Body of pancreas (tissue), 4 donors: Measurements from ENCODE around the gene PHLPP2. TPM values are rescaled to one million over a fixed set of nuclear protein-coding genes. Genes with fewer than 3 reads are reported as not detected.
A peak's percentile ranks its signal among the peaks of the same experiment; 100 is the strongest.

Experiments used
- ATAC-seq: fragments of 150-250 bp; one replicate; pipeline ENCODE4 v1.9.1; 2016
- DNase-seq, 4 donors: peaks; one replicate each; pipeline ENCODE4 v3.0.0-alpha.2; 2019
- H3K27ac ChIP-seq, 4 donors: fragments of 200-600 bp; sonication (generic); 1 replicate in 3 of 4; 2 replicates in 1 of 4; pipeline versions ENCODE4 v1.5.1 to v1.6.1; 2016 to 2019; ENCODE audit warnings: mild to moderate bottlenecking in 1 of 4, mixed read lengths in 1 of 4, moderate library complexity in 1 of 4
- H3K27me3 ChIP-seq, 2 donors: fragments of 200-600 bp; sonication (generic); one replicate each; pipeline ENCODE4 v1.6.0; 2016; ENCODE audit warnings: mild to moderate bottlenecking in 1 of 2
- H3K36me3 ChIP-seq, 2 donors: fragments of 200-600 bp; sonication (generic); replicated peaks in 1 of 2; 2 replicates each; pipeline ENCODE4 v1.5.1; 2016; ENCODE audit warnings: low read depth in 2 of 2; ENCODE audit not compliant: insufficient read depth in 1 of 2
- H3K4me1 ChIP-seq: fragments of 200-600 bp; sonication (generic); one replicate; pipeline ENCODE4 v1.6.0; 2016
- H3K4me3 ChIP-seq, 2 donors: fragments of 200-600 bp; sonication (generic); 1 replicate in 1 of 2; 2 replicates in 1 of 2; pipeline ENCODE4 v1.5.1; 2016 to 2019
- H3K9me3 ChIP-seq, 3 donors: fragments of 200-600 bp; sonication (generic); 1 replicate in 2 of 3; 2 replicates in 1 of 3; pipeline ENCODE4 v1.5.1; 2016
- CTCF ChIP-seq, 7 experiments: fragments of 450-650 bp in 4 of 7; fragments of 200-600 bp in 3 of 7; sonication (generic) in 3 of 7; IDR thresholded peaks; one replicate each; pipeline ENCODE4 v1.5.1; 2016 to 2019; ENCODE audit warnings: antibody characterized with exemption in 7 of 7
- POLR2A ChIP-seq, 3 donors: fragments of 450-650 bp; IDR thresholded peaks; one replicate each; pipeline ENCODE4 v1.6.1; 2016; ENCODE audit warnings: antibody characterized with exemption in 3 of 3, mild to moderate bottlenecking in 2 of 3
- WGBS, 2 donors: methylation state at CpG; one replicate each; pipeline ENCODE4 v1.1.5; 2017; 5-methylcytosine and 5-hydroxymethylcytosine counted together
- intact Hi-C: fragments of 100-400 bp; cut with DNase I; formaldehyde crosslinking; loops from one replicate; pipeline ENCODE4 v1.15.1; 2023
- total RNA-seq, 2 donors: library from RNA; depleted of rRNA; stranded (reverse); fragments of >200 nt; gene quantifications; one replicate each; pipeline ENCODE4 v1.1.0, GENCODE V29; 2016

The PHLPP2 gene
- total RNA-seq, 2 donors from 2014 or later = 4.2 to 5.9 TPM

GRCh38 chr16:71648921-71649320, 75.6 kb downstream of the PHLPP2 start:
- 89 to 95% methylated on average over 6 of the region's 6 CpGs for WGBS, 2 donors
- intact Hi-C loops = no loop called here

GRCh38 chr16:71648162-71648561, 76.3 kb downstream of the PHLPP2 start:
- DNase-seq = peak in 2 of 4 donors; percentile 49 to 51

More at GRCh38 chr16:71648921-71649320, 75.6 kb downstream of the PHLPP2 start:
- Histone ChIP-seq H3K9me3 (no peaks in the 10 kb centered on the region), H3K27me3 (no peaks in the 10 kb centered on the region), H3K4me1 (peaks cover 17% of the 10 kb centered on the region), H3K27ac (no peak overlapping the region), H3K4me3 (no peak overlapping the region), H3K36me3 (peaks cover 0 to 4% of the 10 kb centered on the region in 2 donors)
- ATAC-seq (peak; percentile 31), DNase-seq (no peak)
- no peak for TF ChIP-seq POLR2A (IDR thresholded peaks at IDR 0.05)
- TF ChIP-seq CTCF (IDR thresholded peaks at IDR 0.05) = peak in 4 of 7 experiments; percentile 22 to 32 (median 23)

GRCh38 chr16:71647391-71647790, 77.1 kb downstream of the PHLPP2 start:
- Histone ChIP-seq H3K36me3 (peaks cover 0 to 4% of the 10 kb centered on the region in 2 donors), H3K27me3 (no peaks in the 10 kb centered on the region), H3K4me1 (peaks cover 17% of the 10 kb centered on the region), H3K9me3 (no peaks in the 10 kb centered on the region), H3K4me3 (no peak overlapping the region), H3K27ac (no peak overlapping the region)
- ATAC-seq (no peak), DNase-seq (peak in 1 of 4 donors; percentile 35)
- TF ChIP-seq CTCF (IDR thresholded peaks at IDR 0.05) (no peak), POLR2A (IDR thresholded peaks at IDR 0.05) (no peak)
- WGBS, 2 donors = 59 to 62% methylated on average over 7 of the region's 7 CpGs
- intact Hi-C loops = no loop called here

More at GRCh38 chr16:71648162-71648561, 76.3 kb downstream of the PHLPP2 start:
- H3K27me3 ChIP-seq = no peaks in the 10 kb centered on the region
- TF ChIP-seq POLR2A (IDR thresholded peaks at IDR 0.05) = no peak
- TF ChIP-seq CTCF (IDR thresholded peaks at IDR 0.05) = no peak
- peak; percentile 65 for ATAC-seq
- H3K9me3 ChIP-seq = no peaks in the 10 kb centered on the region
- H3K36me3 ChIP-seq = peaks cover 0 to 4% of the 10 kb centered on the region in 2 donors
- peak overlapping the region in 1 of 4 donors; percentile 17 for H3K27ac ChIP-seq
- intact Hi-C loops = no loop called here
- no peak overlapping the region for H3K4me3 ChIP-seq
- peaks cover 17% of the 10 kb centered on the region for H3K4me1 ChIP-seq
- 29 to 40% methylated on average over 1 to 2 of the region's 2 CpGs for WGBS, 2 donors

- peak; percentile 31 to 63 (median 43) for TF ChIP-seq CTCF (IDR thresholded peaks at IDR 0.05)
- no peak for TF ChIP-seq POLR2A (IDR thresholded peaks at IDR 0.05)
- intact Hi-C loops = no loop called here
- Histone ChIP-seq H3K4me3 (no peak overlapping the region), H3K4me1 (peaks cover 17% of the 10 kb centered on the region), H3K27ac (peak overlapping the region in 1 of 4 donors; percentile 10), H3K27me3 (no peaks in the 10 kb centered on the region), H3K36me3 (peaks cover 0 to 4% of the 10 kb centered on the region in 2 donors), H3K9me3 (no peaks in the 10 kb centered on the region)
- DNase-seq (peak in 3 of 4 donors; percentile 26 to 57 (median 56)), ATAC-seq (peak; percentile 78)
- WGBS, 2 donors = 36 to 50% methylated on average over 4 of the region's 4 CpGs
These were observed 79.1 kb downstream of the PHLPP2 start for GRCh38 chr16:71645450-71645849.

- intact Hi-C loops = no loop called here
- Histone ChIP-seq H3K27me3 (no peaks in the 10 kb centered on the region), H3K36me3 (no peaks in the 10 kb centered on the region), H3K27ac (no peak overlapping the region), H3K4me1 (no peaks in the 10 kb centered on the region), H3K4me3 (no peak overlapping the region), H3K9me3 (no peaks in the 10 kb centered on the region)
- ATAC-seq = no peak
- DNase-seq = no peak
- WGBS, 2 donors = 77 to 79% methylated on average over 3 of the region's 3 CpGs
- TF ChIP-seq CTCF (IDR thresholded peaks at IDR 0.05) (no peak), POLR2A (IDR thresholded peaks at IDR 0.05) (no peak)
These were observed 87.1 kb downstream of the PHLPP2 start for GRCh38 chr16:71637398-71637797.
